HG03565 (cell line): ENCODE measurements around the gene TXNDC11.

ENCODE experiments used
- ATAC-seq: cut with Tn5 transposase; IDR thresholded peaks from one replicate; pipeline ENCODE4 v1.9.1; 2021; ENCODE audit warnings: mild to moderate bottlenecking, moderate library complexity; ENCODE audit not compliant: unreplicated experiment

The TXNDC11 gene

GRCh38 chr16:11632455-11632939 is 110.2 kb downstream of the TXNDC11 start:
- ATAC-seq: no peak

- ATAC-seq: no peak
Observed at GRCh38 chr16:11631214-11631613, 111.4 kb downstream of the TXNDC11 start.

- no peak for ATAC-seq
Observed at GRCh38 chr16:11630768-11631056, 111.9 kb downstream of the TXNDC11 start.

GRCh38 chr16:11630046-11630767 is 112.5 kb downstream of the TXNDC11 start:
- no peak for ATAC-seq
